K562 (cell line): ENCODE results near the gene GALNT17. TPM values are rescaled to one million over a fixed set of nuclear protein-coding genes. Genes with fewer than 3 reads are reported as not detected.

Source experiments
- ATAC-seq: fragments of 200-7000 bp; cut with Tn5 transposase; 3 replicates; pipeline ENCODE4 v1.9.1; 2020; ENCODE audit warnings: moderate library complexity
- BruUV-seq: library from RNA; stranded (reverse); fragments of 400-500 nt; replicated peaks from 2 replicates; lab custom pipeline; 2021; lab: Mats Ljungman, UMichigan
- CTCF ChIA-PET: fragments of 300-600 bp; formaldehyde crosslinking; extraction: SDS; loops from one replicate; lab custom pipeline; 2021; ENCODE audit warnings: low intra/inter-chr PET ratio; lab: Yijun Ruan, JAX
- POLR2A ChIA-PET: fragments of 300-600, 350-650 bp; sonication (Branson Sonifier 250); formaldehyde crosslinking; extraction: SDS; loops from one replicate; lab custom pipeline; 2021; ENCODE audit warnings: antibody characterized with exemption, inconsistent platforms; lab: Yijun Ruan, JAX
- DNase-seq, 4 experiments: peaks; one replicate each; pipeline versions ENCODE4 v3.0.0 to v3.0.0-alpha.2; 2011 to 2018; ENCODE audit warnings: low spot score in 3 of 4, mixed read lengths in 3 of 4; ENCODE audit errors: extremely low read depth in 1 of 4
- FAIRE-seq: peaks from 2 replicates; lab custom pipeline; 2011; peaks lifted over from hg19 to GRCh38; lab: Jason Lieb, UNC
- H2AFZ ChIP-seq: 2 replicates; pipeline ENCODE4 v1.6.0; 2011; ENCODE audit warnings: low read depth, low read length, control low read depth, inconsistent platforms
- H3K27ac ChIP-seq: fragments of 200-600 bp; 3 replicates; pipeline ENCODE4 v1.8.0; 2011; ENCODE audit warnings: low read depth, mild to moderate bottlenecking, control low read depth, inconsistent platforms, low read length, moderate library complexity, mixed read lengths; ENCODE audit errors: extremely low read depth
- H3K27me3 ChIP-seq, 2 experiments: fragments of 300-600 bp in 1 of 2; 2 replicates in 1 of 2; 3 replicates in 1 of 2; pipeline versions ENCODE4 v1.6.0 to v1.8.0; 2011; ENCODE audit warnings: inconsistent platforms in 2 of 2, low read length in 2 of 2, mild to moderate bottlenecking in 1 of 2, mixed read lengths in 1 of 2, moderate library complexity in 1 of 2; ENCODE audit not compliant: control insufficient read depth in 2 of 2, insufficient read depth in 2 of 2
- H3K36me3 ChIP-seq: fragments of 300-600 bp; 3 replicates; pipeline ENCODE4 v1.8.0; 2011; ENCODE audit warnings: mild to moderate bottlenecking, low read length, inconsistent platforms; ENCODE audit not compliant: control insufficient read depth, insufficient read depth
- H3K4me1 ChIP-seq, 2 experiments: fragments of 200-600 bp in 1 of 2; replicated peaks in 1 of 2; 2 replicates in 1 of 2; 3 replicates in 1 of 2; pipeline versions ENCODE4 v1.5.1 to v1.8.0; 2011; ENCODE audit warnings: inconsistent platforms in 2 of 2, low read length in 2 of 2, mild to moderate bottlenecking in 1 of 2, mixed read lengths in 1 of 2, moderate library complexity in 1 of 2; ENCODE audit not compliant: control insufficient read depth in 2 of 2, insufficient read depth in 2 of 2
- H3K4me2 ChIP-seq: 2 replicates; pipeline ENCODE4 v1.6.1; 2011; ENCODE audit warnings: low read length, control low read depth, inconsistent platforms, mixed read lengths; ENCODE audit not compliant: insufficient read depth
- H3K4me3 ChIP-seq: fragments of 200-600 bp; sonication (generic), shearing (Covaris generic); 2 replicates; pipeline ENCODE4 v1.5.1; 2016; ENCODE audit warnings: control low read depth, inconsistent platforms
- H3K79me2 ChIP-seq: fragments of 200-600 bp; 3 replicates; pipeline ENCODE4 v1.8.0; 2011; ENCODE audit warnings: low read length, inconsistent platforms; ENCODE audit not compliant: control insufficient read depth, insufficient read depth
- H3K9ac ChIP-seq, 2 experiments: 2 replicates each; pipeline versions ENCODE4 v1.6.0 to v1.6.1; 2011; ENCODE audit warnings: low read depth in 2 of 2, low read length in 2 of 2, control low read depth in 1 of 2, inconsistent platforms in 1 of 2, mild to moderate bottlenecking in 1 of 2, mixed read lengths in 1 of 2; ENCODE audit not compliant: insufficient read depth in 1 of 2
- H3K9me1 ChIP-seq: one replicate; pipeline ENCODE4 v1.6.0; 2011; ENCODE audit warnings: inconsistent platforms, mild to moderate bottlenecking, low read length, moderate library complexity; ENCODE audit not compliant: control insufficient read depth, insufficient read depth
- H3K9me3 ChIP-seq: replicated peaks from 2 replicates; pipeline ENCODE4 v1.5.1; 2011; ENCODE audit warnings: low read depth, low read length, inconsistent platforms; ENCODE audit not compliant: control insufficient read depth, insufficient read depth
- H4K20me1 ChIP-seq: replicated peaks from 2 replicates; pipeline ENCODE4 v1.6.1; 2011; ENCODE audit warnings: low read length, inconsistent platforms, mixed read lengths; ENCODE audit not compliant: control insufficient read depth, insufficient read depth
- SPI1 ChIP-seq: IDR thresholded peaks from 2 replicates; pipeline ENCODE4 v1.6.1; 2011; ENCODE audit warnings: low read depth, low read length, control low read depth, borderline replicate concordance
- WGBS: fragments of 100-300 bp; shearing (Covaris generic); methylation state at CpG from one replicate; pipeline ENCODE4 v1.1.6; 2016; ENCODE audit warnings: low coverage, mixed read lengths; ENCODE audit not compliant: insufficient coverage; ENCODE audit errors: missing lambda C conversion rate; 5-methylcytosine and 5-hydroxymethylcytosine counted together
- in situ Hi-C: fragments of 300-500 bp; cut with MboI; formaldehyde crosslinking; loops from 4 replicates; pipeline ENCODE4 v1.15.0; 2018; ENCODE audit warnings: inconsistent platforms, mixed read lengths
- intact Hi-C: fragments of 100-400 bp; cut with micrococcal nuclease; formaldehyde crosslinking; loops from 2 replicates; pipeline ENCODE4 v1.14.2; 2022
- polyA plus RNA-seq, 8 experiments: library from polyadenylated mRNA; depleted of rRNA in 4 of 8; stranded (reverse) in 5 of 8; unstranded in 3 of 8; fragments of >200 nt; fragmentation: Nextera tagmentation in 2 of 8; fragmentation: Illumina TruSeq in 1 of 8; extraction: Ambion mirVana in 2 of 8; extraction: Trizol in 1 of 8; gene quantifications; 2 replicates each; pipeline versions ENCODE4 v1.2.1 to v1.2.3, GENCODE V29; 2011 to 2014; ENCODE audit warnings: inconsistent platforms in 1 of 8, missing spikeins in 1 of 8
- total RNA-seq, 7 experiments: library from RNA; depleted of rRNA in 6 of 7; stranded (reverse); fragments of >200 nt in 6 of 7; fragmentation: Illumina TruSeq in 2 of 7; extraction: Trizol in 2 of 7; gene quantifications; 2 replicates each; pipeline versions ENCODE4 v1.2.1 to v1.2.3, GENCODE V29; 2011 to 2021; ENCODE audit warnings: low replicate concordance in 1 of 7
- TF ChIP-seq, protein P1 (sequence below): IDR thresholded peaks from 3 replicates; pipeline ENCODE4 v1.6.1; 2011; ENCODE audit warnings: borderline replicate concordance, mild to moderate bottlenecking, moderate library complexity; ENCODE audit not compliant: insufficient read length; ENCODE audit errors: extremely low read depth
- TF ChIP-seq, protein P2 (sequence below): fragments of 450-650 bp; IDR thresholded peaks from 2 replicates; pipeline ENCODE4 v1.6.1; 2016; ENCODE audit warnings: mild to moderate bottlenecking

Gene GALNT17
- total and polyA plus RNA-seq, 9 of the 15 experiments (the other 6 are each of a cell fraction or from before 2014, with no cell fraction given) = not detected

DNA sequence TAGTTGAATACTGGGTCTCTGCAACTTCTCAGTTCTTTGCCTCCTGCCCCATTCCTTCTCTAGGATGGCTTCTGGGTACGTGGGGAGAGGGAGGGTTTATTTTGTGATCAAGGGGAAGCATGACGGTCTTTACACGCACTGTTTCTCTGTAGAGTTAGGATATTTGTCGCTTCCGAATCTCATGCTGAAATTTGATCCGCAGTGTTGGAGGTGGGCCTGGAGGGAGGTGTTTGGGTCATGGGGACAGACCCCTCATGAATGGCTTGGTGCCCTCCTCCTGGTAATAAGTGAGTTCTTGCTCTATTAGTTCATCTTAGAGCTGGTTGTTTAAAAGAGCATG is 311.2 kb downstream of the GALNT17 start (continued):
- TF ChIP-seq, protein P1, sequence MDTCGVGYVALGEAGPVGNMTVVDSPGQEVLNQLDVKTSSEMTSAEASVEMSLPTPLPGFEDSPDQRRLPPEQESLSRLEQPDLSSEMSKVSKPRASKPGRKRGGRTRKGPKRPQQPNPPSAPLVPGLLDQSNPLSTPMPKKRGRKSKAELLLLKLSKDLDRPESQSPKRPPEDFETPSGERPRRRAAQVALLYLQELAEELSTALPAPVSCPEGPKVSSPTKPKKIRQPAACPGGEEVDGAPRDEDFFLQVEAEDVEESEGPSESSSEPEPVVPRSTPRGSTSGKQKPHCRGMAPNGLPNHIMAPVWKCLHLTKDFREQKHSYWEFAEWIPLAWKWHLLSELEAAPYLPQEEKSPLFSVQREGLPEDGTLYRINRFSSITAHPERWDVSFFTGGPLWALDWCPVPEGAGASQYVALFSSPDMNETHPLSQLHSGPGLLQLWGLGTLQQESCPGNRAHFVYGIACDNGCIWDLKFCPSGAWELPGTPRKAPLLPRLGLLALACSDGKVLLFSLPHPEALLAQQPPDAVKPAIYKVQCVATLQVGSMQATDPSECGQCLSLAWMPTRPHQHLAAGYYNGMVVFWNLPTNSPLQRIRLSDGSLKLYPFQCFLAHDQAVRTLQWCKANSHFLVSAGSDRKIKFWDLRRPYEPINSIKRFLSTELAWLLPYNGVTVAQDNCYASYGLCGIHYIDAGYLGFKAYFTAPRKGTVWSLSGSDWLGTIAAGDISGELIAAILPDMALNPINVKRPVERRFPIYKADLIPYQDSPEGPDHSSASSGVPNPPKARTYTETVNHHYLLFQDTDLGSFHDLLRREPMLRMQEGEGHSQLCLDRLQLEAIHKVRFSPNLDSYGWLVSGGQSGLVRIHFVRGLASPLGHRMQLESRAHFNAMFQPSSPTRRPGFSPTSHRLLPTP = no peak

DNA sequence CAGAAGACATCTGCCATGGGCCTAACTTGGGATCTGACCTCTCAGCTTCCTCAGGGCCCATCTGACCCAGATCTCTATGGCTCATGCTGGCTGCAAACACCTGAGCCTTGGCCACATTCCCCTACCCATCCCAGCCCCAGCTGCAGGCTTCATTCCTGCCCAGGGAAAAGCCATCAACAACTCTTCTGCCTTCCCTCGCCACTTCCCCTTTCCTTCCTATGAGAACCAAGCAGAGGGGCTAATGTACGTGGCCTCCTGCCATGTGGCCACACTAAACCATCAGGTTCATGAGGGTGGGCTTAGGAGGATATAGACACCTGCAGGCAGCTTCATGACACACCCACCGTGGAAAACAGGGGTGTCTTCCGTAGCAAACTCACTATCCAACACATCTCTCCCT is 312.2 kb downstream of the GALNT17 start:
- H3K36me3 ChIP-seq = no peaks in the 10 kb centered on the region
- no peak overlapping the region for H3K4me2 ChIP-seq
- no peaks in the 10 kb centered on the region for H4K20me1 ChIP-seq
- TF ChIP-seq, protein P2, sequence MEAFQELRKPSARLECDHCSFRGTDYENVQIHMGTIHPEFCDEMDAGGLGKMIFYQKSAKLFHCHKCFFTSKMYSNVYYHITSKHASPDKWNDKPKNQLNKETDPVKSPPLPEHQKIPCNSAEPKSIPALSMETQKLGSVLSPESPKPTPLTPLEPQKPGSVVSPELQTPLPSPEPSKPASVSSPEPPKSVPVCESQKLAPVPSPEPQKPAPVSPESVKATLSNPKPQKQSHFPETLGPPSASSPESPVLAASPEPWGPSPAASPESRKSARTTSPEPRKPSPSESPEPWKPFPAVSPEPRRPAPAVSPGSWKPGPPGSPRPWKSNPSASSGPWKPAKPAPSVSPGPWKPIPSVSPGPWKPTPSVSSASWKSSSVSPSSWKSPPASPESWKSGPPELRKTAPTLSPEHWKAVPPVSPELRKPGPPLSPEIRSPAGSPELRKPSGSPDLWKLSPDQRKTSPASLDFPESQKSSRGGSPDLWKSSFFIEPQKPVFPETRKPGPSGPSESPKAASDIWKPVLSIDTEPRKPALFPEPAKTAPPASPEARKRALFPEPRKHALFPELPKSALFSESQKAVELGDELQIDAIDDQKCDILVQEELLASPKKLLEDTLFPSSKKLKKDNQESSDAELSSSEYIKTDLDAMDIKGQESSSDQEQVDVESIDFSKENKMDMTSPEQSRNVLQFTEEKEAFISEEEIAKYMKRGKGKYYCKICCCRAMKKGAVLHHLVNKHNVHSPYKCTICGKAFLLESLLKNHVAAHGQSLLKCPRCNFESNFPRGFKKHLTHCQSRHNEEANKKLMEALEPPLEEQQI = no peak
- peak; percentile 66; the same call in 1 of the 2 replicates for TF ChIP-seq SPI1
- FAIRE-seq = no peak
- CTCF ChIA-PET = no interaction called here
- intact Hi-C loops = no loop called here
- no peak overlapping the region for H2AFZ ChIP-seq
- in situ Hi-C loops = no loop called here
- H3K27ac ChIP-seq = no peak overlapping the region
- no peaks in the 10 kb centered on the region for H3K9me1 ChIP-seq
- no peaks in the 10 kb centered on the region for H3K4me1 ChIP-seq
- DNase-seq = no peak
- no peaks in the 10 kb centered on the region for H3K9me3 ChIP-seq
- no peak overlapping the region for H3K9ac ChIP-seq
- WGBS = 0% methylated on average over 4 of the region's 4 CpGs
- no TSS peak for BruUV-seq
- POLR2A ChIA-PET = no interaction called here
- no peaks in the 10 kb centered on the region for H3K79me2 ChIP-seq
- H3K27me3 ChIP-seq = peaks cover 2 to 14% of the 10 kb centered on the region in 2 experiments; a peak in 3 of 5 replicates
- no peak for ATAC-seq
- H3K4me3 ChIP-seq = no peak overlapping the region
